Activated CD4-positive, alpha-beta T cell treated with anti-CD3 and anti-CD28 coated beads, Interleukin-2, amount 50 U/mL, for 16 hours (primary cell): ENCODE results near the gene CD300LD.
"Not testable (repeated sequence)": the region's sequence is repeated elsewhere in the genome, so short reads cannot be mapped to it uniquely, and the experiment has no call there.

ENCODE experiments used
- DNase-seq: peaks from one replicate; pipeline ENCODE4 v3.0.0-alpha.2; 2020

The CD300LD gene

GRCh38 chr17:74592087-74592990 lies at the start of gene CD300LD:
CD300LD (minus strand) TSS chr17:74592283; CDS start chr17:74592202, 81 bp downstream.
- DNase-seq = peak; percentile 15

GRCh38 chr17:74641224-74641957 lies 49.3 kb upstream of the CD300LD start:
- no peak for DNase-seq

GRCh38 chr17:74639704-74640151 lies 47.6 kb upstream of the CD300LD start:
- DNase-seq = peak; percentile 62

- no peak for DNase-seq
Measured at GRCh38 chr17:74637926-74638325, 45.8 kb upstream of the CD300LD start.

GRCh38 chr17:74637265-74637664 lies 45.2 kb upstream of the CD300LD start:
- no peak for DNase-seq

- DNase-seq = not testable (repeated sequence)
Measured at GRCh38 chr17:74636541-74637085, 44.5 kb upstream of the CD300LD start.

- no peak for DNase-seq
Measured at GRCh38 chr17:74635418-74635817, 43.3 kb upstream of the CD300LD start.

GRCh38 chr17:74633326-74633725 lies 41.2 kb upstream of the CD300LD start:
- DNase-seq = no peak

- DNase-seq = no peak
Measured at GRCh38 chr17:74632617-74633016, 40.5 kb upstream of the CD300LD start.

GRCh38 chr17:74631468-74632450 lies 39.7 kb upstream of the CD300LD start:
- no peak for DNase-seq

GRCh38 chr17:74630251-74630650 lies 38.2 kb upstream of the CD300LD start:
- DNase-seq = not testable (repeated sequence)

- DNase-seq = no peak
Measured at GRCh38 chr17:74625661-74626060, 33.6 kb upstream of the CD300LD start.

- no peak for DNase-seq
Measured at GRCh38 chr17:74624131-74624530, 32.0 kb upstream of the CD300LD start.

GRCh38 chr17:74623693-74624093 lies 31.6 kb upstream of the CD300LD start, which contains the start of gene CD300E:
CD300E (minus strand) TSS chr17:74623738; CDS start chr17:74623621, 117 bp downstream.
- DNase-seq = no peak

- DNase-seq = no peak
Measured at GRCh38 chr17:74619077-74619673, 27.1 kb upstream of the CD300LD start.

- DNase-seq = no peak
Measured at GRCh38 chr17:74618451-74618850, 26.4 kb upstream of the CD300LD start.

- no peak for DNase-seq
Measured at GRCh38 chr17:74616696-74617095, 24.6 kb upstream of the CD300LD start.

GRCh38 chr17:74612046-74612445 lies 20.0 kb upstream of the CD300LD start:
- DNase-seq = no peak

GRCh38 chr17:74610108-74610507 lies 18.0 kb upstream of the CD300LD start:
- no peak for DNase-seq

- DNase-seq = no peak
Measured at GRCh38 chr17:74608511-74608910, 16.4 kb upstream of the CD300LD start.

GRCh38 chr17:74607221-74607620 lies 15.1 kb upstream of the CD300LD start:
- DNase-seq = no peak

GRCh38 chr17:74606050-74606449 lies 14.0 kb upstream of the CD300LD start:
- DNase-seq = no peak
